ENCODE measurements around the gene RASGRP2.

The RASGRP2 gene

DNA sequence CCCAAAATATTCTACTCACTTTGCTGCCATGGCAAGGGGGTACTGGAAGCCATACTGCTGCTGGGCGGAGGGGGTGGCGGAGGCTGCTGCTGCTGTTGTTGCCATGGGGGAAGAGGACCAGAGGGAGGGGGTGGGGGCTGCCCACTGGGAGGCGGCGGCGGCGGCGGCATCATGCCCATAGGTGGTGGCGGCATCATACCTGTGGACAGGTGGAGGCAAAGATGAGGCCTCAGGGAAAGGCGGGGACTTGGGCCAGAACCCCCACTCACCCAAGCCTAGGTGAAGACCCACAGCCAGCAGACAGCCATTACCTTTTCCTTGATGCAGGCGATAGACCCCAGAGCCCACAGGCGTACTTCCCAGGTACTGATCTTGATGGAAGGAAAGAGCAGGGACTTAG, 22.9 kb upstream of the RASGRP2 start:
- no peak for TF ChIP-seq JUND (IDR thresholded peaks at IDR 0.05; ENCODE audit: low read depth)
- in situ Hi-C loops (cut with HindIII; ENCODE audit: low pct_unique_long_range_greater_than_20kb, low sequenced_read_pairs): no loop called here

DNA sequence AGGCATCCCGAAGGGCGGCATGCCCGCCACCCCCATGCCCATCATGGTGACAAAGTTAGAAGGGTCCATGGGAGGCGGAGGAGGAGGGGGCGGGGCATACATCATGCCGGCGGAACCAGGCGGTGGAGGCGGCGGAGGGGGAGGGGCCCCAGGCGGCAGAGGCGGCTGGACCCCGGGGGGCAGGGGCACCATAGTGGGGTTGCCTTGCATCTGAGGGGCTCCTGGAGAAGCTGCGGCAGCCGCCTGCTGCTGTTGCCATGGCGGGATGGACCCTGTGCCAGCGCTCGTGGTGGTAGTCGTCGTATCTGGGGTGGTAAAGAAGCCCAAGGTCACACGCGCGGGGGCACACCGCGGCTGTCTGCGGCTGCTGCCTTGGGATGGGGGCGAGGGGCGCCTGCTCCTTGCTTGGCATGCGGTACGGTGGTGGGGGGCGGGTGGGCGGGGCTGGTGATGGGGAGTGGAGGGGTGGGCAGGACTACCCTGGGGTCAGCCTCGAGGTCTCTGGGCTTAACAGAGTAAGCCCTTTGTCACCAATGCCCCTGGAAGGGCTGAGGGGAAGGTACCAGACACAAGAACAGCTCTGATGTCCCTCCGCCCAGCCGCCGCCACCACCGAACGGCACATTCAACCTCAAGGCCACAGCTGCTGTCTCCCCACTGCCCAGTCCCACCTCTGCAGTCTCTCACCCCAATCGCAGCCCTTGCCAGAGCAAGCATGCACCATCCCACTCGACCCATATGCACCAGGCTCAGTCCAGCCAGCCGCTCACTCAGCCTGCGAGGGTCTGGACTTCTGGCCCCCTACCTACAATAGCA, 22.1 kb upstream of the RASGRP2 start:
- in situ Hi-C loops (cut with HindIII; ENCODE audit: low pct_unique_long_range_greater_than_20kb, low sequenced_read_pairs): no loop called here
- no peak for TF ChIP-seq JUND (IDR thresholded peaks at IDR 0.05; ENCODE audit: low read depth)
- DNase-seq (ENCODE audit: low read depth in 1 of 2, low spot score in 1 of 2): no peak

More for the DNA sequence above, 22.9 kb upstream of the RASGRP2 start:
- DNase-seq (ENCODE audit: low read depth in 1 of 2, low spot score in 1 of 2): no peak

DNA sequence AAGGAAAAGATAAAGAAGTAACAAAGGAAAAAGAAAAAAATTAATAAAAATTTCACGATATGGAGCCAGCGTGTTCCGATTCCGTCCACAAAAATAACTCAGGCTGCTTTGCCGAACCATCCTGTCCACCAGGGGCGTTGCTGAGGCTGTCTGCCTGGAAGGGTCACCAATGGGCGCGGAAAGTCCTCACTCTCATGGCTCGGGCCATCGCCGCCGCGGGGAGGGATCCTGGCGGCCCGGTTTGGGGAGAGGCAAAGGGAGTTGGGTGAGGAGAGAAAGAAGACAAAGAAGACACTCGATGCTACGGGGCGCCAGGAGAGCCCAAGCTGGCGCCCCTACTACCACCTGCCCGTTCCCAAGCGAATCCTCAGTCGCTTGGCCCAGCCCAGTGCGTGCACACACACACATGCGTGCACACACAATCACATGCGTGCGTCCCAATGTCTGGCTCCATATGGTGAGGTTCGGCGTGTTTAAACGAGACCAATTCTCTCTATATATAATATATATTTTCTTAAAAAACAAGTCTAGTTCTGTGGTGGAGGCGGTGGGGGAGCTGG, 21.4 kb upstream of the RASGRP2 start:
- TF ChIP-seq JUND (IDR thresholded peaks at IDR 0.05; ENCODE audit: low read depth): no peak
- DNase-seq (ENCODE audit: low read depth in 1 of 2, low spot score in 1 of 2): no peak
- in situ Hi-C loops (cut with HindIII; ENCODE audit: low pct_unique_long_range_greater_than_20kb, low sequenced_read_pairs): no loop called here

- in situ Hi-C loops (cut with HindIII; ENCODE audit: low pct_unique_long_range_greater_than_20kb, low sequenced_read_pairs): no loop called here
- TF ChIP-seq JUND (IDR thresholded peaks at IDR 0.05; ENCODE audit: low read depth): no peak
- no peak for DNase-seq (ENCODE audit: low read depth in 1 of 2, low spot score in 1 of 2)
Observed at GRCh38 chr11:64764753-64765152, 20.8 kb upstream of the RASGRP2 start.

DNA sequence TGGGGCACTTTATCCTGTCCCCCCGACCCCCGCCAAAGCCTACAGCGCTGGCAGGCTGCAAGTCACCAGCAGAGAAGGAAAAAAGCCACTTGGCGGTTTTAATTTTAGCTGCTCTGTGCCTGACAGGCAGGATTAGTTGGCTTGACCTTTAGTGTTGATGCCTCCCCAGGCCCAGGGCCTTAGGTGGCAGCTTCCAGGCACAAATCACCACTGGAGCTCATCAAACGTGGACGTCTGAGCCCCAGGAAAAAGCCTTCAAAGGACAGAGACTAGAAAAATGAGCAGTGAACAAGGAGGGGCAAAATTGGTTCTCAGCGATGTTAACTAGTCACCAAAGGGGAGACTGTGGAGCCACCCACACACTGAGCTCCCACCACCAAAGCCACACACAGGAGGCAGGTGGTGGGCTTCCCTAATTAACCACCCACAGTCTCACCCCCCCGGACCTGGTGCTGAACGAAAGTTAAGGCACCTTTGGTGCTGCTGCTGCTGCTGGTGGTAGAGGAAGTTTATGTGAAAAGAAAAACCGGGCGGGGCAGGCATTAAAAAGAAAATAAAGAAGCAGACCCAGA, 20.2 kb upstream of the RASGRP2 start:
- in situ Hi-C loops (cut with HindIII; ENCODE audit: low pct_unique_long_range_greater_than_20kb, low sequenced_read_pairs): no loop called here
- no peak for TF ChIP-seq JUND (IDR thresholded peaks at IDR 0.05; ENCODE audit: low read depth)
- DNase-seq (ENCODE audit: low read depth in 1 of 2, low spot score in 1 of 2): no peak

- no peak for DNase-seq (ENCODE audit: low read depth in 1 of 2, low spot score in 1 of 2)
- TF ChIP-seq JUND (IDR thresholded peaks at IDR 0.05; ENCODE audit: low read depth): no peak
- in situ Hi-C loops (cut with HindIII; ENCODE audit: low pct_unique_long_range_greater_than_20kb, low sequenced_read_pairs): no loop called here
Observed at GRCh38 chr11:64763526-64764039, 19.6 kb upstream of the RASGRP2 start.

DNA sequence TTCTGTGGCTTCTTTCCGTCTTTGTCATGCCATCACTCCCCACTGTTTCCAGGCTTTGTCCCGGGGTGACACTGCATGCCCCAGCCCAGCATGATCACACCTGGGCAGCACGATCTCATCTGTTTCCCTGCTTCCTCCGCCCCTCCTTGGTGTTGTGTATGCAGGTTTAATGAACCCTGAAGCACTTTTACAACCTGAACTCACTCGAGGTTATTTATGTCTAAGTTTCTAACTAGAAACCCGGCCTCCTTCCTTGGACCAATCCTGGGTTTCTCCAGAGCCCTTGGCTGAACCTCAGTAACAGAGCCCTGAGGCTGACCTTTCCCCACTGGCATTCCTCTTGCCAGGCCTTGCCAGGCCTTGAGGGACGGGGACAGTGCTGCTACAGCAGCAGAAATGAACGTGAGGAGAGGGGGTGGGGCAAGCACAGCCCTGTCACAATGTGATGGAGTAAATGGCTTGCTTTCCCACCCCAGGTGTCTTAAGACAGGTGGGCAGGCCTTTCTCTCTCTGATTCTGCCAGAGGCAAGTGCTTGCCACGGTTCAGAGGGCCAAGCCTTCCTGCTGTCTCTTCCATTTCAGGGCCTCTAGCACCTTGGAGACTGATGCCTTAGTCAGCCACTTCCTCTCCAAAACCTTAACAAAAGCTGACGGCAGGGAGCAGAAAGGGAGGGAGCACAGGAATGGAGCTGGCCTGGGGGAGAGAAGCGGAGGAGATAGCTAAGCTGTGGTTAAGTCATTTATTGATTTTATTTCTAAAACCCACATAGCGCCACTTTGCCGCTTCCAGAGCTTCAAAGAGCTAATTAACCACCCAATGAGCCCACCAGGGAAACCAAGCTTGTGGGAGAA, 19.0 kb upstream of the RASGRP2 start:
- in situ Hi-C loops (cut with HindIII; ENCODE audit: low pct_unique_long_range_greater_than_20kb, low sequenced_read_pairs): no loop called here
- no peak for TF ChIP-seq JUND (IDR thresholded peaks at IDR 0.05; ENCODE audit: low read depth)
- DNase-seq (ENCODE audit: low read depth in 1 of 2, low spot score in 1 of 2): peak in 1 of 2 experiments; percentile 49

DNA sequence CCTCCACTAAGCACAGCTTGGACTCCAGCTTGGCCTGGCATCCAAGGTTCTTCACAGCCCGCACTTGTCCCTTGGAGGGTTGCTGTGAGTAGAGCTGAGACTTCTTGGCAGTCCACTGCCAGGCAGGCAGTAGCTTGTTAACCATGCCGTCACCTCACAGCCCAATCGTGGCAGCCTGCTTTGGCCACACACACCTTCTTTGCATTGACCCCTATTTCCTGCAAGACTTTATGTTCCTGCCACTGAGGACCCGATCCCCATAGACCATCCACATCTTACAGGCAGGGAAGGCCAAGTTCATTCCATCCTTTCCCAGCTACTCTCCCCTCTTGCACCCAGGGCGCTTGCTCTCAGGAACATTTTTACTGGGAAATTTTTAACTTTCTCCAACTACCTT, 18.3 kb upstream of the RASGRP2 start:
- in situ Hi-C loops (cut with HindIII; ENCODE audit: low pct_unique_long_range_greater_than_20kb, low sequenced_read_pairs): no loop called here
- peak in 1 of 2 experiments; percentile 33 for DNase-seq (ENCODE audit: low read depth in 1 of 2, low spot score in 1 of 2)
- TF ChIP-seq JUND (IDR thresholded peaks at IDR 0.05; ENCODE audit: low read depth): no peak

DNA sequence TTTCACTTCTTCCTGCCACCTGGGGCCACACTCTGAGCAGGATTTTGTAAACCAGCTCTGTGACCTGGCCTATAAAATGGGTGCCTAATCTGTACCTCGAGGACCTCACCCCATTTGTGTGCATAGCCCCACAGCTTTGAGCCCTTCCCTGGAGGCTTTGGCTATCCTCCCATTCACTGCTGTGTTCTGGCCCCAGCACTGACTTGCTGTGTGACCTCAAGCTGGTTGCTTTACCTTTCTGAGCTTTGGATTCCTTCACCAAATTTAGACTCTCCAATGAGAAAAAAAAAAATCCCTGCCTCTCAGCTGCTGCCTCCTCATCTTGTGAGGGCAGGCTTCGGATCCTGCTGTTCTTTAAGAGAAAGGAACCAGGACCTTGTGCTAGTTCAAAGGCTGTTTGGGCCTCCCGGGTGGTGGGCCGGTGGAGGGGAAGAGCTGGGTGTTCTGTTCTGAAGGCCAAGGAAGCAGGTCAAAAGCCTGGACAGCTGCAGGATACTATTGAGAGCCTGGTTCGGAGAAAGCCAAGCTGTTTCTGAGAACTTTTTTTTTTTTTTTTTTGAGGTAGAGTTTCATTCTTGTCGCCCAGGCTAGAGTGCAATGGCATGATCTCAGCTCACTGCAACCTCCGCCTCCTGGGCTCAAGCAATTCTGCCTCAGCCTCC, 16.9 kb upstream of the RASGRP2 start:
- TF ChIP-seq JUND (IDR thresholded peaks at IDR 0.05; ENCODE audit: low read depth): no peak
- in situ Hi-C loops (cut with HindIII; ENCODE audit: low pct_unique_long_range_greater_than_20kb, low sequenced_read_pairs): no loop called here
- no peak for DNase-seq (ENCODE audit: low read depth in 1 of 2, low spot score in 1 of 2)

- in situ Hi-C loops (cut with HindIII; ENCODE audit: low pct_unique_long_range_greater_than_20kb, low sequenced_read_pairs): no loop called here
- DNase-seq (ENCODE audit: low read depth in 1 of 2, low spot score in 1 of 2): peak in 1 of 2 experiments; percentile 33
- TF ChIP-seq JUND (IDR thresholded peaks at IDR 0.05; ENCODE audit: low read depth): no peak
Observed at GRCh38 chr11:64759722-64760719, 16.1 kb upstream of the RASGRP2 start, which contains the start of gene PYGM. Gene PYGM, minus strand, starts transcription at chr11:64759974. Its CDS starts 76 bp downstream, at chr11:64759898.
